Neural cell (in vitro differentiated cells): Measurements from ENCODE around the gene LIPC. TPM values are rescaled to one million over a fixed set of nuclear protein-coding genes. Genes with fewer than 3 reads are reported as not detected.

Source experiments
- H2AFZ ChIP-seq: fragments of 200-600, 300-800 bp; sonication (generic), shearing (Covaris generic); 2 replicates; pipeline ENCODE4 v1.6.0; 2014; ENCODE audit warnings: low read depth, mild to moderate bottlenecking, antibody characterized with exemption, low read length, moderate library complexity
- H3F3A ChIP-seq: fragments of 200-600 bp; shearing (Covaris generic); 2 replicates; pipeline ENCODE4 v1.6.1; 2016; ENCODE audit warnings: mild to moderate bottlenecking, moderate library complexity, mixed read lengths, antibody characterized with exemption, low read length; ENCODE audit not compliant: insufficient read depth, poor library complexity, severe bottlenecking
- H3K27ac ChIP-seq: fragments of 200-600, 300-800 bp; sonication (generic), shearing (Covaris generic); 2 replicates; pipeline ENCODE4 v1.5.1; 2014; ENCODE audit warnings: mild to moderate bottlenecking, low read length, moderate library complexity
- H3K27me3 ChIP-seq: fragments of 300-800, 200-600 bp; sonication (generic), shearing (Covaris generic); 2 replicates; pipeline ENCODE4 v1.6.0; 2014; ENCODE audit warnings: mild to moderate bottlenecking, low read depth, low read length, moderate library complexity; ENCODE audit not compliant: insufficient read depth
- H3K36me3 ChIP-seq: fragments of 300-800, 200-600 bp; sonication (generic), shearing (Covaris generic); 2 replicates; pipeline ENCODE4 v1.5.1; 2014; ENCODE audit warnings: mild to moderate bottlenecking, antibody characterized with exemption, low read length, moderate library complexity; ENCODE audit not compliant: insufficient read depth
- H3K4me2 ChIP-seq: fragments of 300-800, 200-600 bp; sonication (generic), shearing (Covaris generic); 2 replicates; pipeline ENCODE4 v1.6.0; 2014; ENCODE audit warnings: mild to moderate bottlenecking, low read length
- H3K4me3 ChIP-seq: fragments of 300-800, 200-600 bp; sonication (generic), shearing (Covaris generic); 2 replicates; pipeline ENCODE4 v1.5.1; 2014; ENCODE audit warnings: mild to moderate bottlenecking, low read length, moderate library complexity
- H3K79me2 ChIP-seq: fragments of 200-600 bp; shearing (Covaris generic); replicated peaks from 2 replicates; pipeline ENCODE4 v1.6.0; 2014; ENCODE audit warnings: mild to moderate bottlenecking, low read length, moderate library complexity; ENCODE audit not compliant: insufficient read depth
- H3K9ac ChIP-seq: fragments of 300-800, 200-600 bp; sonication (generic), shearing (Covaris generic); 2 replicates; pipeline ENCODE4 v1.6.1; 2016; ENCODE audit warnings: mild to moderate bottlenecking, low read length, mixed read lengths
- H3K9me2 ChIP-seq: fragments of 200-600 bp; shearing (Covaris generic); 2 replicates; pipeline ENCODE4 v1.6.1; 2016; ENCODE audit warnings: mild to moderate bottlenecking, low read length, mixed read lengths; ENCODE audit not compliant: insufficient read depth
- H3K9me3 ChIP-seq: fragments of 200-600, 300-800 bp; sonication (generic), shearing (Covaris generic); 2 replicates; pipeline ENCODE4 v1.6.1; 2016; ENCODE audit warnings: mild to moderate bottlenecking, mixed run types, low read length, moderate library complexity, mixed read lengths
- H4K20me1 ChIP-seq: fragments of 200-600 bp; shearing (Covaris generic); 2 replicates; pipeline ENCODE4 v1.6.1; 2016; ENCODE audit warnings: mild to moderate bottlenecking, mixed run types; ENCODE audit not compliant: insufficient read depth
- CTCF ChIP-seq: fragments of 450-650 bp; IDR thresholded peaks from 2 replicates; pipeline ENCODE4 v1.5.1; 2014; ENCODE audit warnings: antibody characterized with exemption, mild to moderate bottlenecking, moderate library complexity; ENCODE audit not compliant: poor library complexity, severe bottlenecking
- EP300 ChIP-seq: fragments of 450-650 bp; conservative IDR thresholded peaks from 2 replicates; pipeline ENCODE4 v1.6.1; 2014; ENCODE audit warnings: antibody characterized with exemption, mild to moderate bottlenecking, moderate library complexity; ENCODE audit not compliant: poor library complexity, severe bottlenecking
- EZH2 ChIP-seq: fragments of 200-600, 300-800 bp; shearing (Covaris generic), sonication (generic); IDR thresholded peaks from 2 replicates; pipeline ENCODE4 v1.6.1; 2014; ENCODE audit warnings: antibody characterized with exemption, low read length, borderline replicate concordance, mild to moderate bottlenecking; ENCODE audit not compliant: insufficient read depth, poor library complexity, severe bottlenecking
- MXI1 ChIP-seq: fragments of 450-650 bp; conservative IDR thresholded peaks from 2 replicates; pipeline ENCODE4 v1.6.1; 2014; ENCODE audit warnings: antibody characterized with exemption, mild to moderate bottlenecking; ENCODE audit not compliant: poor library complexity, severe bottlenecking
- POLR2AphosphoS5 ChIP-seq: IDR thresholded peaks from 2 replicates; pipeline ENCODE4 v1.6.1; 2012
- RAD21 ChIP-seq: fragments of 450-650 bp; conservative IDR thresholded peaks from 2 replicates; pipeline ENCODE4 v1.6.1; 2014; ENCODE audit warnings: antibody characterized with exemption, mild to moderate bottlenecking, moderate library complexity
- REST ChIP-seq: IDR thresholded peaks from 2 replicates; pipeline ENCODE4 v1.6.1; 2012; ENCODE audit warnings: borderline replicate concordance
- SMC3 ChIP-seq: fragments of 450-650 bp; conservative IDR thresholded peaks from 2 replicates; pipeline ENCODE4 v1.6.1; 2014; ENCODE audit warnings: antibody characterized with exemption, mild to moderate bottlenecking, moderate library complexity; ENCODE audit not compliant: poor library complexity
- TAF1 ChIP-seq: IDR thresholded peaks from 2 replicates; pipeline ENCODE4 v1.6.1; 2012; ENCODE audit warnings: low read depth
- polyA plus RNA-seq: library from polyadenylated mRNA; depleted of rRNA; stranded (reverse); fragments of >200 nt; gene quantifications from 2 replicates; pipeline ENCODE4 v1.2.3, GENCODE V29; 2014

LIPC gene
- polyA plus RNA-seq, 1 donor from 2014 or later = not detected

GRCh38 chr15:58444056-58444455, 12.3 kb downstream of the LIPC start:
- H3K9ac ChIP-seq = no peak overlapping the region
- TF ChIP-seq EZH2 (no peak), TAF1 (no peak), EP300 (no peak), REST (no peak), POLR2AphosphoS5 (no peak)
- no peaks in the 10 kb centered on the region for H3K36me3 ChIP-seq
- no peaks in the 10 kb centered on the region for H3K27me3 ChIP-seq
- H3K9me3 ChIP-seq = no peaks in the 10 kb centered on the region
- H3F3A ChIP-seq = no peaks in the 10 kb centered on the region
- no peak overlapping the region for H3K27ac ChIP-seq
- H3K79me2 ChIP-seq = no peaks in the 10 kb centered on the region
- no peaks in the 10 kb centered on the region for H3K9me2 ChIP-seq
- H3K4me3 ChIP-seq = no peak overlapping the region
- no peak overlapping the region for H2AFZ ChIP-seq
- no peak overlapping the region for H3K4me2 ChIP-seq
- H4K20me1 ChIP-seq = no peaks in the 10 kb centered on the region

GRCh38 chr15:58444658-58445332, 13.0 kb downstream of the LIPC start:
- no peaks in the 10 kb centered on the region for H3K9me3 ChIP-seq
- H3K79me2 ChIP-seq = no peaks in the 10 kb centered on the region
- TF ChIP-seq CTCF (no peak), RAD21 (no peak), SMC3 (no peak), EZH2 (no peak), POLR2AphosphoS5 (no peak), TAF1 (no peak), MXI1 (no peak), REST (no peak), EP300 (no peak)
- no peaks in the 10 kb centered on the region for H3F3A ChIP-seq
- H3K36me3 ChIP-seq = no peaks in the 10 kb centered on the region
- H3K9ac ChIP-seq = no peak overlapping the region
- no peak overlapping the region for H3K27ac ChIP-seq
- H4K20me1 ChIP-seq = no peaks in the 10 kb centered on the region
- no peak overlapping the region for H3K4me3 ChIP-seq
- no peaks in the 10 kb centered on the region for H3K9me2 ChIP-seq
- H2AFZ ChIP-seq = no peak overlapping the region
- H3K4me2 ChIP-seq = no peak overlapping the region
- no peaks in the 10 kb centered on the region for H3K27me3 ChIP-seq
